NCI-H748 (cell line): ENCODE measurements around the gene PUS7.
"Not testable (repeated sequence)": the region's sequence is repeated elsewhere in the genome, so short reads cannot be mapped to it uniquely, and the experiment has no call there.

Experiments used
- DNase-seq: peaks from one replicate; lab custom pipeline; 2025; ENCODE audit not compliant: unreplicated experiment; lab: John Stamatoyannopoulos, UW

The PUS7 gene

GRCh38 chr7:105450177-105450861, 71.8 kb downstream of the PUS7 start:
- no peak for DNase-seq

- DNase-seq, result no peak
These were observed 73.9 kb downstream of the PUS7 start for GRCh38 chr7:105448181-105448580.

- DNase-seq, result no peak
These were observed 77.6 kb downstream of the PUS7 start for GRCh38 chr7:105444342-105444987.

GRCh38 chr7:105442214-105442613, 79.9 kb downstream of the PUS7 start:
- DNase-seq, result not testable (repeated sequence)

- DNase-seq, result peak; percentile 24
These were observed 82.7 kb downstream of the PUS7 start for GRCh38 chr7:105439174-105439893.

GRCh38 chr7:105438847-105439173, 83.3 kb downstream of the PUS7 start:
- no peak for DNase-seq

- DNase-seq, result no peak
These were observed 83.8 kb downstream of the PUS7 start for GRCh38 chr7:105438254-105438653.

GRCh38 chr7:105437356-105437755, 84.7 kb downstream of the PUS7 start:
- DNase-seq, result not testable (repeated sequence)

GRCh38 chr7:105429746-105430612, 92.1 kb downstream of the PUS7 start:
- DNase-seq, result peak; percentile 74

GRCh38 chr7:105426606-105427146, 95.4 kb downstream of the PUS7 start:
- DNase-seq, result no peak

- no peak for DNase-seq
These were observed 98.1 kb downstream of the PUS7 start for GRCh38 chr7:105423987-105424386.

GRCh38 chr7:105413887-105414437, 108.1 kb downstream of the PUS7 start:
- no peak for DNase-seq

GRCh38 chr7:105410774-105411173, 111.3 kb downstream of the PUS7 start:
- not testable (repeated sequence) for DNase-seq

- DNase-seq, result not testable (repeated sequence)
These were observed 112.3 kb downstream of the PUS7 start for GRCh38 chr7:105409775-105410174.

- DNase-seq, result no peak
These were observed 113.2 kb downstream of the PUS7 start for GRCh38 chr7:105408791-105409410.
